NCI-H526 (cell line): ENCODE measurements around the gene OR7C2.
"Not testable (repeated sequence)": the region's sequence is repeated elsewhere in the genome, so short reads cannot be mapped to it uniquely, and the experiment has no call there.

ENCODE experiments used
- DNase-seq, 2 experiments: peaks; one replicate each; lab custom pipeline; 2025; lab: John Stamatoyannopoulos, UW

OR7C2 gene

DNA sequence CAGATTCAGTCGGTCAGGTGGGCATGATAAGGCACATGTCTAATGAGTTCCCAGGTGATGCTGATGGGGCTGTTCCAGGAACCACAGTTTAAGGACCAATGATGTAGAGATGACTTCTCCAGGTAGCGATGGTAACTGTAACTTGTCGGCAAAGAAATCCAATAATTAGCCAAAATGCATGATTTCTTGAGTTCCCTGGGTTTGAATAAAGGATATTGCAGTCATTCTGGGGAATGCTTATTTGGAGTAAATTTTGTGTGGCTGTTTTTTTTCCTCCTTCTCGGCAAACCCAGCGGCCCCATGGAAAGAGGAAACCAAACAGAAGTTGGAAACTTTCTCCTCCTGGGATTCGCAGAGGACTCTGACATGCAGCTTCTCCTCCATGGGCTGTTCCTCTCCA is at the start of gene OR7C2:
Gene OR7C2, plus strand, starts transcription at position 301 of the 400 bp plus-strand sequence. Its CDS starts 0 bp downstream, at position 301.
- no peak for DNase-seq

GRCh38 chr19:14901675-14902260 is 39.5 kb upstream of the OR7C2 start:
- no peak for DNase-seq

DNA sequence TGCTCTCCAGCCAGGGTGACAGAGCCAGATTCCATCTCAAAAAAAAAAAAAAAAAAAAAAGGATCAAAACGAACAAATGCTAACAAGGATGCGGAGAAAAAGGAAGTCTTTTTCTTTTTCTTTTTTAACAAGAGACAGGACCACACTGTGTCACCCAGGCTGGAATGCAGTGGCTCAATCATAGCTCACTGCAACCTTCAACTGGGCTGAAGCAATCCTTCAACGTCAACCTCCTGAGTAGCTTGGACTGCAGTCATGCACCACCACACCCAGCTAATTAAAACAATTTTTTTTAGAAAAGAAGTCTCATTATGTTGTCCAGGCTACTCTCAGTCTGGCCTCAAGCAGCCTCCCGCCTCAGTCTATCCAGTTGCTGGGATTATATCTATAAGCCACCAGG is 34.6 kb upstream of the OR7C2 start:
- no peak for DNase-seq

- no peak for DNase-seq
Measured at GRCh38 chr19:14915116-14915515, 26.2 kb upstream of the OR7C2 start.

DNA sequence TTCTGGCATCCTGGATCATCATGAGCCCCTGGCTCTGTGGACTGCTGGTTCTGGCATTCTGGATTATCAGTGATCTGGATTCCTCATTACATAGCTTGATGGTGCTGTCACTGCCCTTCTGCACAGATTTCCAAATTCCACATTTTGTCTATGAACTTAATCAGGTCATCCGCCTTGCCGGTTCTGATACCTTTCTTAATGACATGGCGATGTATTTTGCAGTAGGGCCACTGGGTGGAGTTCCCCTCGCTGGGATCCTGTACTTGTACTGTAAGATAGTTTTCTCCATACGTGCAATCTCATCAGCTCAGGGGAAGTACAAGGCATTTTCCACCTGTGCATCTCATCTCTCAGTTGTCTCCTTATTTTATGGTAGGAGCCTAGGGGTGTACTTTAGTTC is 24.4 kb upstream of the OR7C2 start:
- DNase-seq, result peak in 1 of 2 experiments; percentile 39

DNA sequence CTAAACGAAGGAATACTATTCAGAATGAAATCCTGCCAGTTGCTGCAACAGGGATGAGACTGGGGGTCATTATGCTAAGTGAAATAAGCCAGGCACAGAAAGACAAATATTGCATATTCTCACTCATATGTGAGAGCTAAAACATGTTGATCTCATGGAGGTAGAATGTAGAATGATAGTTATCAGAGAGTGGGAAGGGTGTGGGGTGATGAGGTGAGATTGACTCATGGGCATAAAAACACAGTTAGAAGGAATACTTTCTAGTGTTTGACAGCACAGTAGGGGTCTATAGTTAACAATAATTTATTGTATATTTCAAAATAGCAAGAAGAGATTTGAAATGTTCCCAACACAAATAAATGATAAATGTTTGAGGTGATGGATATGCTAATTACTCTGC is 7.8 kb upstream of the OR7C2 start:
- no peak for DNase-seq

- no peak for DNase-seq
Measured at GRCh38 chr19:14940266-14940665, 1.0 kb upstream of the OR7C2 start.

GRCh38 chr19:14943601-14944000 is 2.3 kb downstream of the OR7C2 start:
- no peak for DNase-seq

DNA sequence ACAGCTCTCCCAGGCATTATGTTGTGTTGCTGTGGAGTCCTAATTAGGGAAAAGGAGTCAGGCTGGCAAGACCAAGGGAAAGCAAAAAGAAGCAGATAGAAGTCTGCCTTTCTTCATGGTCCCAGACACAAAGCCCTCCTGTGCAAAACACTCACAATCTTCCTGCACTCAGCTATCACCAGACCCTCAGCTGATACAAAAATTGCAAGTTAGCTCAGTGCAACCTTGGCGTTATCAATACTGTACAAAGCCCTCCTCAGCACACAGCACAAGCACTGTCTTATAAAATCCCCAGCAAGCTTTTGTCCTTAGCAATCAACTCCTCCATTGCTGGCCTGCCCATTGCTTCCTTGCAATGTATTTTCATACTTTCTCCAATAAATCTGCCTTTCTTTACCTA is 3.2 kb downstream of the OR7C2 start:
- no peak for DNase-seq

DNA sequence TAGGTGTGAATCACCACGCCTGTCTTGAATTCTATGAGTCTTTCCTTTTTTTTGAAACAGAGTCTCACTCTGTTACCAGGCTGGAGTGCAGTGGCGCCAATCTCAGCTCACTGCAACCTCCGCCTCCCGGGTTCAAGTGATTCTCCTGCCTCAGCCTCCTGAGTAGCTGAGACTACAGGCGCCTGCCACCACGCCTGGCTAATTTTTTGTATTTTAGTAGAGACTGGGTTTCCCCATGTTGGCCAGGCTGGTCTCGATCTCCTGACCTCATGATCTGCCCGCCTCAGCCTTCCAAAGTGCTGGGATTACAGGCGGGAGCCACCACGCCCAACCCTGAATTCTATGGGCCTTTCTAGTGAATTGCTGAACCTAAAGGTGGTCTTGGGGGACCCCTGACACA is 8.1 kb downstream of the OR7C2 start:
- DNase-seq, result not testable (repeated sequence)

DNA sequence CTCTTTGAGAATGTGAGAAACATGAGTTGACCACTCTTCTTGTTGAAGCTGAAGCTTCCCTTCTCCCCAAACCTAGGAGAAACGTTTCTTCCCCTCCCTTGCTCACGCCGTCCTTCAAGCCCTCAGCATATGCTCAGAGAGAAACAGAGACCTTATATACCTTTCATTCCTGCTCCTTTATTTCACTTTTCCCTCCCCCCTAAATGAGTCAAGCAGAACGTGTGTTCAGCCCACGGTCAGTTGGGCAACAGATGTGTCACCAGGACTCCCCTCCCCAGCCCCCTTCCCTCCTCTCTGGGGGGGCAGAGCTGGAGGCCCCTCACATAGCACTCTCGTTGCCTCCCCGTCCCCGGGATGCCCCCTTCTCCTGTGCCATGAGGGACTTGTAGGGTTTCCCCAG is 8.6 kb downstream of the OR7C2 start:
- no peak for DNase-seq

GRCh38 chr19:14950421-14950820 is 9.1 kb downstream of the OR7C2 start:
- no peak for DNase-seq

DNA sequence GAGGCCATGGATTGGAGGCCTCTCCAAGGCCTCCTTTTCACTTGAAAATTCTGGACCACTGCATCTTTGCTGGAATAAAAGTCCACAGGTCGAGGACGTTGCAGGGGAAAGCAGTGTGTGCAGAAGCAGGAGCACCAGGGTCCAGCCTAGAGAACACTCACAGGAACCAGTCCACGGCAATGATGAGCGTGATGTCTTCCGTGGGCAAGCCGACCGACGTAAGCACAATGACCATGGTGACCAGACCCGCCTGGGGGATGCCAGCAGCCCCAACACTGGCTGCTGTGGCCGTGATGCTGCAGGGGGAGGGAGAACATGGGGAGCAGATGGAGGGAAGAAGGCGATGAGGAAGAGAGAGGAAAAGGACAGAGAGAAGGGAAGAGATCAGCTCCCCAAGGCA is 11.5 kb downstream of the OR7C2 start:
- no peak for DNase-seq

- DNase-seq, result no peak
Measured at GRCh38 chr19:14954071-14954655, 12.9 kb downstream of the OR7C2 start.

GRCh38 chr19:14957464-14957863 is 16.2 kb downstream of the OR7C2 start:
- no peak for DNase-seq

DNA sequence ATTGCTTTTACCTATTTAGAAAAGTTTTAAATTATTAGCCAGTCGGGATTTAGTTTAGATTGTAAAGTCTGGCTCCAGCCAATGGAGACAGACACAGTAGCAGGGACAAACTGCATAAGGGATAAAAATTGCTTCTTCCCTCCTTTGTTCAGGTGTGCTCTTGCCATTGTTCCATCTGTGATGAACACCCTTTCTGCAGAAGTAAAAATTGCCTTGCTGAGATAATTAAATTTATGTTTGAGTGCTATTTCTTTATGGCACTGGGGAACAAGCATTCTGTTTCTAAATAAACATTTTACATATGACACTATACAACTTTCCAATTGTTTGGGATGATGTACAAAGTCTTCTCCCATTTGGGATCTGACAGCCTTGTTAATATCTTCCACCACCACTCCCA is 18.0 kb downstream of the OR7C2 start:
- no peak for DNase-seq

DNA sequence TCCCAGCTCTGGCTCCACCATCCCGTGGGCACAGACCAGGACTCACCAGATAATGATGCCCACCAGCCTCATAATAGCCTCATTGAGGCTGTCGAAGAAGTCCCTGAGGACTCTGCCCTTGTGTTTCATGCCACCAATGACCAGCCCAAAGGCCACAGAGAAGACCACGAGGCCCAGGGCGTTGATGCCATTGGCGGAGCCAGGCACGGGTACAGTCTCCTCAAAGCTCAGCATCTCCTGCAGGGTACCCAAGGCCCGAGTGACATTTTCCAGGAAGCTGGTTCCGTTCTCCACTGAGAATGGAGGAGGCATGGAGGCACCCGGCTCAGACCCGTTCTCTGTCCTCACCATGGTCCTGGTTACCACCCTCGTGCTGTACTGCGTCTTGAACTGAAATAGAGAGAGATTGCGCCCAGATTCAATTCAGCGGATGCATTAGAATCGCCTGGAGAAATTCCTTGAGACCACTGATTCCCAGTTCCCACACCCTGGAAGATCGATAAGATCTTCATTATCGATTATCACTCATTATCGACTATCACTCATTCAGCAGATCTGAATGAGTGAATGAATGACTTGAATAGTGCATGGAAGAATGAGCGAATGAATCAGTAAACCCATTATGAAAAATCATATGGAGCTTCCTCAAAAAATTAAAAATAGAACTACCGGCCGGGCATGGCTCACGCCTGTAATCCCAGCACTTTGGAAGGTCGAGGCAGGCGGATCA is 20.8 kb downstream of the OR7C2 start:
- no peak for DNase-seq

GRCh38 chr19:14968247-14968646 is 27.0 kb downstream of the OR7C2 start:
- no peak for DNase-seq

DNA sequence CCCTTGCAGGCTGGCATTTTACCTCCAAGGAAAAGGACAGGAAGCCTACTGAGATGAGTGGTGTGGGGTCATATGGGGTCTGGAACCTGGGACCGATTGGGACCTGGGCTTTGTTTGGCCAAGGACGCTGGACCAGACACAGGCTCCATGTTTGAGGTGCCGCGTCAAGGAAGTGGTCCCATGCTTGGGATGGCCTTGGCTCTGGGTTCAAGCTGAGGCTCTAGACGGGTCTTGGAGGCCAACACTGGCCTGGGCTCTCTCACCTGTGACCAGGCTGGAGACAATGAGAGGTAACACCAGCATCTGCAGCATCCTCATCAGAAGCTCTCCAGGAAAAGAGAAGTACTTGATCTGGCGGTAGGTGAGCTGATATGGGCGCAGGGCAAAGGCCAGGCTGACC is 30.2 kb downstream of the OR7C2 start:
- DNase-seq, result no peak

- DNase-seq, result no peak
Measured at GRCh38 chr19:14972676-14973075, 31.4 kb downstream of the OR7C2 start.

DNA sequence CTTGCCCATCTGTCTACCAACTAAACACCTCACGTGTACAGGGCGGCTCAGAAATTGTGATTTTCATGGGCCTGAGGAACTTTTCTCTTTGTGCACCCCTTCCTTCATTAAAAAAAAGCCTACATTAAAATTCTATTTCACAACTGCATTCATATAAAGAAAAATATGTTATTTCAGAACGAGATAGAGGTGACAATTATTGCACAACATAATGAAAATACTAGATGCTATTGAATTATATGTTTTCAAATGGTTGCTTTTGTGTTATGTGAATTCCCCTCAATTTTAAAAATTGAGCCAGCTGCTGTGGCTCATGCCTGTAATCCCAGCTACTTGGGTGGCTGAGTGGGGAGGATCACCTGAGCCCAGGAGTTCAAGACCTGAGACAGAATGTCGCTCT is 33.2 kb downstream of the OR7C2 start:
- no peak for DNase-seq

- DNase-seq, result no peak
Measured at GRCh38 chr19:14977128-14977527, 35.8 kb downstream of the OR7C2 start.

GRCh38 chr19:14978161-14978776 is 37.0 kb downstream of the OR7C2 start:
- no peak for DNase-seq
